HG03442 (cell line): ENCODE results near the gene MRPL24.

Experiments
- ATAC-seq: cut with Tn5 transposase; IDR thresholded peaks from one replicate; pipeline ENCODE4 v1.9.1; 2021; ENCODE audit warnings: mild to moderate bottlenecking, moderate library complexity; ENCODE audit not compliant: unreplicated experiment

MRPL24 gene

DNA sequence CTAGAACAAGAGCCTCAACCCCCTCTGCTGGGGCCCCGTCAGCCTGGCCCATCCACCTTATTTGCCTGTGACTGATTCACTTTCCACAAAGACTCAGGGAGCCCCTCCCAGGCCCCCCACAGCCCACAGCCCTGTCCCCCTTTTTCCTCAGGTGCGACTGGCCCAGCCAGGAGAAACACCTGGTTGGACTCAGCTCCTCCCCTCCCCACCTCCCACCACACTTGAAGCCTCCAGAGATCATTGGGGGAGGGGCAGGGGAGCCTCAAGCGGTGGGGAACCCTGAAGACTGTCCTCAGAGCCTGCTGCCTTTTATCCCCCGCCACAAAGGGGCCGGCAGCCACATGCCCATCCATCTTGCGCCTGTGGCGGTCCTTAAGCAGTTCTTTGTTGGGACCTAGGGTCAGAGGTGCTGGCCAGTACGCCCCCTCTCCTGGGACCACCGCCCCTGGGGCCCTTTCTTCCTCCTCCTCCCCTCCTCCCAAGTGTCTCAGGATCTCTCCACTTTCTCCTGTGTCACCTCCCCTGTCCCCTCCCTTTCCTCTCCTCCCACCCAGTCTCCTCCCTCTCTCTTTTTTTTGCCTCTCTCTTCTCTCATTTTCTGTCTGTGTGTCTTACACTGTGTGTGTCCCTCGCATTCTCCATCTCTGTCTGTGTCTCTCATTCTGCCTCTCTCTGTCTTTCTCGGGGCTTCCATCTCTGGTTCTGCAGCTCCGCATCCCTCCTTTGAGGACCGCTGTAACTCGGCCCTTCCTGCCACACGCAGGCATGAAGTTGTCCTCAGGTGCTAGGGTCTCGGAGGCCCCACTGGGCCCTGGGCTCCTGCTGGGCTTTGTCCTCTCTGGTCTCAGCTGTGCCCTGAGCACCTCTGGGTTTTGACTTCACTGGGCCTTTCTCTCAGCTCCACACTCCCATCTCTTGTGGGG lies 47.7 kb downstream of the MRPL24 start:
- ATAC-seq: no peak

DNA sequence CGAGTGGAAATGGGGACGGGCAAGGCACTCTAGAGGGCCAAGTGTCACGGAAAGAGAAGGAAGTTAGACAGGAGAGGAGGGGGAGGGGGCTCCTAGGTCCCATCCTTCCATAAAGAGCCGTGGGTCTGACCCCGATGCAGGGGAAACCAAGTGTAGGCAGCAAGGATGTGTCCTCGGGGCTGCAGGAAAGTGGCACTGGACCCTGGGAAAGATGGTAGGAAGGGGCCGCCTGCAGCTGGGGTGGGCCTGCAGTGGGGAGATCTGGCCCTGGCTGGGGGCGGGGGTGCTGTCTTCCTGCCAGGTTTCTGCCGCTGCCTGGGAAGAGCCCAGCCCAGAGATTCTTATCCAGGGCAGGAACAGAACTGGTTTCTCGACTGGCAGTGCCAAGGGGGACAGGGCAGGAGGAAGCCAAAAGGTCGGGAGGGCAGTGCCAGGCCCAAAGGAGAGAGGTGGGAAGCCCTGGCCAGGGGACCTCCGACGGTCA lies 48.4 kb downstream of the MRPL24 start:
- ATAC-seq: no peak

DNA sequence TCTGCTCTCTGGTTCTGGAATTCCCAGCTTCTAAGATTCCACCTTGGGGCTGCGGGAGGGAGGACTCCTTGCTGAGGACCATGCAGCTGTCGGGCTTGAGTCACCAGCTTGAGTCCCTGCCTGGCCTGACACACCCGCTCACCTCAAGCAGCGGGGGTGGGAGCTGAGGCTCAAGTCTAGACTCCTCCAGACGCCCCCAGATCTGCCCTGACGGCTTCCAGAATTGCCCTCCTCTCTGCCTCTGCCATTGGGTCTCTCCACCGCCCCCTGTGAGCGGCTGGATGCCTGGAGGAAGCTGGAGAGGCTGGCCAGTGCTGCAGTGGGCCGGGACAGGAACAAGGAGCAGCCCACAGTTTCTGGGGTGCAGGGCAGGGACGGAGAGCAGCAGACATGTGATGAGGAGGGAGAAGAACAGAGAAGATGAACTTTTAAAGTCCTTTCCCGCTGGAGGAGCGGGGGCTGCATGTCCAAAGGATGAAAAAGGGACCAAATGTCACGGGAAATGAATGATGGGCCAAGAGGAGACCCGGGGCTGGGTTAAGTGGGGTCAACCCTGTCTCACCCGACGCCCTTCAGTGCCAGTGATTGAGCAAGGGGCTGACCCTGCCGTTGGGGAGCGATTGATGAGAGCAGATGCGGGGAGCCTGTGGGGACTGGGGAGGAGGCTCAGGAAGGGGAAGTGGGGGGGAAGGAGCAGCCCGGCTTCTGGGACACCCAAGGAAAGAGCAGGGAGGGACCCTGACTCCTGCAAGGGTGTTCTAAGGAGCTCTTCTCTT lies 49.0 kb downstream of the MRPL24 start:
- no peak for ATAC-seq

DNA sequence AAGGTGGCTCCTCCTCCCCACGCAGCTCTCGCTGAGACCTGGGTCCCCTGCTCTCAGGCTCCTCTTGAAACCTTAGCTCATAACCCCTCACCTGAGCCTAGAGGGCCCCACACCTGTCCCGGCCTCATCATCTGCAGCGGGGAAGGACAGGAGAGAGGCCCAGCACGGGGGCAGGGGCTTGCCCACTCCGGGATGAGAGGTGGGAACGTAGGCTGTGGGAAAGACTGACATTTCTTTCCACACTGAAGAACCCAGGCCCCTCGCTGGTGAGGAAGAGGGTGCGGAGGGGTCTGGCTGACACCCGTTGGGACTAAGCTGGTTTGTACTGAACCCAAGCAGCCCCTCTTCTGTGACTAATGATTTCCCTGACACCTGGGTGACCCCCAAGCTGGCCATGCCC lies 49.7 kb downstream of the MRPL24 start:
- no peak for ATAC-seq

DNA sequence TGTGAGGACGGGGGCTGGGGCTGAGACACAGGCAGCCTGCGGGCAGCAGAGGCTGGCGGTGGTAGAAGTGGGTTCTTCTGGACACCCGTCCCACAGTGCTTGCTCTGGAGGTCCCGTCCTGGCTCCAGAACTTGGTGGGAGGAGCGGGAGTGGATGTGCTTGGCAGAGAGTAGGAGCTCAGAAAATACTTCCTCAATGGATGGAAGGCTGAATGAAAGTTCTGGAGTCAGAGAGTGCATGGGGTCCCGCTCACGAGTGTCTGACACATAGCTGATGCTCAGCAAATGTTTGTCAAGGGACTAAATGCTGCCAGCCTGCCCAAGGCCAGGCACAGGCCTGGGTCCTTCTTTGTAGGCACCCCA lies 50.2 kb downstream of the MRPL24 start:
- no peak for ATAC-seq

DNA sequence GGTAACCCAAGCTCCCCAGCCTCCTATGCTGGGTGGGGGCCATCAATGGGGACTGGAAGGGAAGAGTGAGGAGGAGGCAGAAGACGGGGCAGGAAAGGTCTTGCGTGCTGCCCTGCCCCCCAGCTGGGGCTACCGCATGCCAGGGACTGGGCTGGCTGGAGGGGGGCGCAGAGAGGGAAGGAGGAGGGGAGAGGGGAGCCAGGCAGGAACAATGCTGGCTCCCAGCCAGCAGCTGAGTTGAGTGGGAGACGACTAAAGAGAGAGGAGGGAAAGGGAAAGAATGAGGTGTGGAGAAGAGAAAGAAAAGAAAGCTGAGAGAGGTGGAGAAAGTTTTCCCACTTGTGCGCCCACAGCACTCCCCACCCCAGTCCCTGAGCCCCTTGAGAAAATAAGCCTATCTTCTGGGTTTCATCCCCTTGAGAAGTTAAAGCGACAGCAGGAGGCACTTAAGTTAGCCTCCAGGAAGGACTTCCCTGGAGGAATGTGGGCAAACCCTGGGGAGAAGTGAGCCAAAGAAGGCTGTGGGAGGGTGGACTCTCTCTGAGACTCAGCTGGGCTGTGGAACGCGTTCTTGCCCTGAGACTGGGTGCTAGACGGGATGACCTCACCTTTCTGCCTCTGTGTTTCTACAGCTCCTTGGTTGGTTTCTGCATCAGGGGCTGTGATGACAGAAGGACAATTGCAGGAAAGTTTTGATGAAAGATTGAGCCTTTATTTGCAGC lies 50.8 kb downstream of the MRPL24 start:
- no peak for ATAC-seq

GRCh38 chr1:156689035-156689952 lies 51.6 kb downstream of the MRPL24 start:
- no peak for ATAC-seq
